Activated CD4-positive, alpha-beta T cell treated with anti-CD3 and anti-CD28 coated beads, Interleukin-2, amount 50 U/mL, for 24 hours (primary cell): Measurements from ENCODE around the gene NBEA.

Experiments
- DNase-seq, 2 donors: peaks; one replicate each; pipeline ENCODE4 v3.0.0-alpha.2; 2020; ENCODE audit warnings: low read depth in 1 of 2, low spot score in 1 of 2

The NBEA gene

GRCh38 chr13:35165205-35165604 lies 223.1 kb downstream of the NBEA start:
- DNase-seq = no peak

- DNase-seq = no peak
Measured at GRCh38 chr13:35179494-35179893, 237.4 kb downstream of the NBEA start.

- no peak for DNase-seq
Measured at GRCh38 chr13:35179920-35180663, 238.0 kb downstream of the NBEA start.

- no peak for DNase-seq
Measured at GRCh38 chr13:35190241-35190640, 248.2 kb downstream of the NBEA start.

- DNase-seq = no peak
Measured at GRCh38 chr13:35191883-35192282, 249.8 kb downstream of the NBEA start.

DNA sequence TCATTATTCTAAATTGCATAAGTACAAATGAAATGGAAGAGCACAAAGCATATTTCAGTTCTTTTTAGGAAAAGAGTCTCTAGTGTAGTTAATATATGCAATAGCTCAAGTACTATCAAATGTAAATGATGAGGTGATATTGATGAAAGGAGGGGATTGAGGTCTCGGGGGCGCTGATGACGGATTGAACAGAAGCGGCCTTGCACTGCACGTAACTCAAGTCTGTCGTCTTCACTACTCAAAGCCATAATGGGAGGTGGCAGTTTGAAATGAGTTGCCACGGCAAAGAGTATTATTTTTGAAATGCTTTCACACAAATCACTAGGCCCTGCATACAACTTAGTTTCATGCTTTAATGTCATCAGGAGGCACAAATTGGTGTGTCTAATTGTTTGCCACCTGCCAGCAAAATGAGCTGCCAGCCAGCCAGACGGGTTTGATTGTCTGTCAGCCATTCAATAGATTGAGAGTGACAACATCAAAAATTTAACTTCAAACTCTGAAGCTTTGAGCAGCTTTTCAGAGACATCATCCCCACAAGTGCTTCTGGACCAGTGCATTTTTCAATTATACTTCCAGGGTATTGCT lies 256.6 kb downstream of the NBEA start:
- no peak for DNase-seq

DNA sequence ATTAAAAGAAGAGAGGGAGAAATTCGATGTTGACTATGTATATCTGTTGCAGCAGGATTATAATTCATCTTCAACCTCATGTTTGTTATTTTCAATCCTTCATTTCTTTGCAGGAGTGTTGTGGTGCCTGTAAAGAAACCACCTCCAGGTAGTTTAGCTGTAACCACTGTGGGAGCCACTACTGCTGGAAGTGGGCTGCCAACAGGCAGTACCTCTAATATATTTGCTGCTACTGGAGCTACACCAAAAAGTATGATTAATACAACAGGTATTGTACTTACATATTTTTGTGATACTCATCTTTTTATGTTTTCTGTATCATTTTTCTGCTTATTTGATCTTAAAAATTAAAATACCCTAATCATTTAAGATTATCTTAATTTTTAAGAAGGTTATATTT lies 266.5 kb downstream of the NBEA start:
- no peak for DNase-seq

DNA sequence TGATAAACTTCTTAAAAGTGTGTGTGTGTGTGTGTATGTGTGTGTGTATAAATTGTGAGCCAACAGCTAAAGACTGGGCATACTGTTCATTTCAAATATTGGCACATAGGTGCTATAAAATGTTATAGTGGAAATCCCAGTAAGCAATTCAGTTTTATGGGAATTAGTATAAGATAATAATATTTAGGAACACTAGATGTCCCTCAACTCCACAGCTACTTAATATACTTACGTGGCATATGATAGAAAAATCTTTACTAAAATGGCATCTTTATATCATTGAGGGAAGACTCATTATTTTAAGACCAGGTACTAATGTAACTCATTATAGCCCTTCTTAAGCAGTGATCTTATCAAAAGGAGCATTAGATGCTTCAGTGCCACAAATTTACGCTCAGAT lies 268.2 kb downstream of the NBEA start:
- DNase-seq = no peak

DNA sequence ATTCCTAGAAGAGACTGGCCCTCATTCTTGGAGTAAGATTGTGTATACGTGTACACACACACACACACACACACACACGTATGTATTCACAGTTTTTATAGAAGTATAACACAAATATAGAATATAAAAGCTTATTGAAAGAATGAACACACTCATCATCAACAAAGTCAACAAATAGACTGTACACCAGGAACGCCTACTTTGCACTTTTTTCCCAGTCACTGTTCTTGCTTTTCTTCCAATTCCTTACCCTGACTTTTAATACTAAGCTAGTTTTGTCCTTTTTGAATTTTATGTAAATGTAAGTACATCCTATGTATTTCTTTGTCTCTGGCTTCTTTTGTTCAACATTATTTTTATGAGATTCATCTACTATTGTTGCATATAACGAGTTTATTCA lies 269.9 kb downstream of the NBEA start:
- DNase-seq = no peak

GRCh38 chr13:35213911-35214310 lies 271.8 kb downstream of the NBEA start:
- no peak for DNase-seq

GRCh38 chr13:35216131-35216530 lies 274.1 kb downstream of the NBEA start:
- no peak for DNase-seq

DNA sequence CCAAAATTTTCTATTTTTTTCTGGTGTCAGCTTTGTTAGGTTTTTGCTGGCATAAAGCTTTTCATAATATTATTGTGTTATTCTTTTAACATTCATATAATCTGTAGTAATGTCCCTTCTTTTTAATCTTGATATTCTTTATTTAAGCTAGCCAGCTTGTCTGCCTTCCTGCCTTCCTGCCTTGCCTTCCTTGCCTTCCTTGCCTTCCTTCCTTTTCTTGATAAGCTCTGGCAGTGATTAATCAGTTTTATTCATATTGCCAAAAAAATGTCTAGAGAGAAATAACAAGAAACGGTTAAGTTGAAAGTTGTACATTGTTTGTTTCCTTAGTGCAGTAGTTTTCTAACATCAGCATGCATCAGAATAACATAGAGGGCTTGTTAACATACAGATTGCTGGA lies 277.0 kb downstream of the NBEA start:
- no peak for DNase-seq

- no peak for DNase-seq
Measured at GRCh38 chr13:35225159-35225558, 283.1 kb downstream of the NBEA start.

- DNase-seq = no peak
Measured at GRCh38 chr13:35225582-35225981, 283.5 kb downstream of the NBEA start.

GRCh38 chr13:35228536-35228935 lies 286.5 kb downstream of the NBEA start:
- DNase-seq = no peak

GRCh38 chr13:35231426-35231825 lies 289.4 kb downstream of the NBEA start:
- DNase-seq = no peak

GRCh38 chr13:35238274-35238673 lies 296.2 kb downstream of the NBEA start:
- DNase-seq = no peak

- no peak for DNase-seq
Measured at GRCh38 chr13:35252536-35253205, 310.6 kb downstream of the NBEA start.

DNA sequence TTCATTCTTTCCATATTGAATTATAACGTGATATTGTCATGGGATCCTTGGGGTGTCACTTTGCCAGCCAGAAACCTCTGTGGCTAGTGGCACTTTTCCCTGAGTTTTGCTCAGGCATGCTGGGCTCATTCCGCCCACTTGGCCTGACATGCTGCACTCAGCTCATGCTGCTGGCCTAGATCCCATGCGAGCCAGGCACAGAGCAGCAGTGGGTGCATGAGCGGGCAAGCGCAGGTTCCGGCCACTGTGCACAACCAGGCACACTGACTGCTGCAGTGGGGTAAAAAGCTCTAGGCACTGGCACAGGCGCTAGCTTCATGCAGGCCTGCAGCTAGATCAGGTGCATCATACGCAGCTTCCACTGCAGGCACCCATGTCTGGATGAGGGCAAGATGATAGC lies 313.2 kb downstream of the NBEA start:
- DNase-seq = no peak

- no peak for DNase-seq
Measured at GRCh38 chr13:35256459-35257148, 314.5 kb downstream of the NBEA start.

- no peak for DNase-seq
Measured at GRCh38 chr13:35260316-35260715, 318.2 kb downstream of the NBEA start.

GRCh38 chr13:35266412-35266811 lies 324.3 kb downstream of the NBEA start:
- DNase-seq = no peak
